Measurements from ENCODE around the gene PDE4D.

PDE4D gene

GRCh38 chr5:59189472-59190244, 703.9 kb downstream of the PDE4D start:
- no peak for FAIRE-seq

- FAIRE-seq = no peak
Observed at GRCh38 chr5:59188419-59189225, 704.9 kb downstream of the PDE4D start.

GRCh38 chr5:59187857-59188256, 705.7 kb downstream of the PDE4D start:
- FAIRE-seq = no peak

- no peak for FAIRE-seq
Observed at GRCh38 chr5:59186623-59187022, 706.9 kb downstream of the PDE4D start.

GRCh38 chr5:59185757-59186385, 707.7 kb downstream of the PDE4D start:
- no peak for FAIRE-seq

GRCh38 chr5:59184769-59185168, 708.8 kb downstream of the PDE4D start:
- FAIRE-seq = no peak

GRCh38 chr5:59182760-59183159, 710.8 kb downstream of the PDE4D start:
- FAIRE-seq = no peak

GRCh38 chr5:59180515-59180914, 713.0 kb downstream of the PDE4D start:
- no peak for FAIRE-seq

- no peak for FAIRE-seq
Observed at GRCh38 chr5:59179704-59180103, 713.8 kb downstream of the PDE4D start.

GRCh38 chr5:59178482-59178881, 715.0 kb downstream of the PDE4D start:
- FAIRE-seq = no peak

GRCh38 chr5:59178071-59178470, 715.5 kb downstream of the PDE4D start:
- no peak for FAIRE-seq

- no peak for FAIRE-seq
Observed at GRCh38 chr5:59177644-59178043, 715.9 kb downstream of the PDE4D start.

- no peak for FAIRE-seq
Observed at GRCh38 chr5:59174248-59174844, 719.2 kb downstream of the PDE4D start.

- no peak for FAIRE-seq
Observed at GRCh38 chr5:59173578-59173977, 719.9 kb downstream of the PDE4D start.

- FAIRE-seq = no peak
Observed at GRCh38 chr5:59171131-59171530, 722.4 kb downstream of the PDE4D start.

GRCh38 chr5:59169768-59170150, 723.8 kb downstream of the PDE4D start:
- FAIRE-seq = no peak

- no peak for FAIRE-seq
Observed at GRCh38 chr5:59169081-59169767, 724.3 kb downstream of the PDE4D start.

GRCh38 chr5:59168067-59168466, 725.5 kb downstream of the PDE4D start:
- FAIRE-seq = no peak

GRCh38 chr5:59164041-59164830, 729.3 kb downstream of the PDE4D start:
- no peak for FAIRE-seq

GRCh38 chr5:59161221-59162105, 732.1 kb downstream of the PDE4D start:
- FAIRE-seq = no peak

Data from A204.1 (cell line).